Measurements from ENCODE around the gene ARHGAP24.
"Not testable (repeated sequence)": the region's sequence is repeated elsewhere in the genome, so short reads cannot be mapped to it uniquely, and the experiment has no call there.

Gene ARHGAP24

DNA sequence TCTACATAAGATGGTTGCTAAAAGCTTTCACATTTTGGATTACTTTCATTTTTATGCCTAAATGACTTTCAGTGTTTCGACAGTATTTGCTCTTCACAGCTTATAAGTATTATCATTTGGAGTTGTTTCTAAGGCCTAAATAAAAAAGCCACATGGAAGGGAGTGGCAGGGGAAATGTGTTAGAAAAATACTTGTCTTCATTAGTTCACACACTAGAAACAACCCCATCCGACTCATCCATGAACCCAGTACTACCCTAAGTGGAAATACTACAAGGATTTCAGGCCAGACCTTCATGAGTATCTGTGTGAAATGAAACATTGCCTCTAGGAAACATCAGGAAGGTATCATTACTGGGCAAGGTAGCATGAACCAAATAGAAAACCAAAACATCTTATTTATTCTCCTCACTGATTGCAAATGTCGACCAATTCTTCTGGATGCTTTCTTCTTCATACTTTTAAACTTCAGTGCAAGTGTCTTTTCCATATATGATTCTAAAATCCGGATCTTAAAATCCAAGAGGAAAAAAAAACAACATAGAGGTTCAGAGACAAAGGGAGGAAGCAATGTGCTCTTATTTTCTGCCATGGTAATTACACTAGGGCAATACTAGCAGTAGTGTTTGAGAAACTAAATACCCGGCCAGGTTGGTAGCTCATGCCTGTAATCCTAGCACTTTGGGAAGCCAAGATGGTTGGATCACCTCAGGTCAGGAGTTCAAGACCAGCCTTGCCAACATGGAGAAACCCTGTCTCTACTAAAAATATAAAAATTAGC, 349.4 kb downstream of the ARHGAP24 start:
- DNase-seq: no peak

GRCh38 chr4:85826060-85826678, 351.2 kb downstream of the ARHGAP24 start:
- DNase-seq: no peak

DNA sequence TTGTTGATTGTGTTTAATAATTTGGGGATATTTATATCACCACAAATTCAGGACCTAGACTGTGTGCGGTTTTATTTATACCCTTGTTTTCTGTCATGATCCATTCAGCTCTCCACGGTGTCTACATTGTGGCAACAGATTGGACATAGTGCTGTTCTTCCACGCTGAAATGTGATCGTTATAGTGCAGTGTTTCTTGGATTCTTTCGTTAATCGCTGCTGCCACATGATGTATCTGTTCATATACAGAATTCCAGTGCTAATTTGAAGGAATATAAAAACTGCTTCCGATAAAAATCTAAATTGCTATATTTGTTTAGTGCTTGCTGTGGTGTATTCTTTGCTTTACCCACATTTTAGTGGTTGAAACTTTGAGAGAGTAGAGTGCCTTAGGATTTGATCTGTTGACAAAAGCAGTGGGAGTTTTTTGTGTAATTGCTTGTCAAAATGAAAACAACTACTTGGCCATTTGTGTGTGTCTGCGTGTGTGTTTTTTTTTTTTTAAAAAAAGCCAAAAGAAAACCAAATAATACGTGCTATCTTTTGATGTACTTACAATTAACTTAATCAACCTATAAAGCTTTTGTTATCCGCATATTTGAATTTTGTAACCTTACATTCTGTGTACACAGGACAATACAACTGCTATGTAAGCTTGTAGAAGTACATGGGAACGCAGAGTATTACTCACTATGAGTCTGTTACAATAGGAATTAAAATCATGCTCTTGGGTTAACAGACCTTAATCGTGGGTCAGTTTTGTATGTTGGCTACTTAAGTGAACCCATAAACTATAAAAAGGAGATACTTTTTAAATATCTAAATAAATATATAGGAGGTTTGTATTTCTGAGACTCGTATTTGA, 353.3 kb downstream of the ARHGAP24 start:
- DNase-seq: no peak

DNA sequence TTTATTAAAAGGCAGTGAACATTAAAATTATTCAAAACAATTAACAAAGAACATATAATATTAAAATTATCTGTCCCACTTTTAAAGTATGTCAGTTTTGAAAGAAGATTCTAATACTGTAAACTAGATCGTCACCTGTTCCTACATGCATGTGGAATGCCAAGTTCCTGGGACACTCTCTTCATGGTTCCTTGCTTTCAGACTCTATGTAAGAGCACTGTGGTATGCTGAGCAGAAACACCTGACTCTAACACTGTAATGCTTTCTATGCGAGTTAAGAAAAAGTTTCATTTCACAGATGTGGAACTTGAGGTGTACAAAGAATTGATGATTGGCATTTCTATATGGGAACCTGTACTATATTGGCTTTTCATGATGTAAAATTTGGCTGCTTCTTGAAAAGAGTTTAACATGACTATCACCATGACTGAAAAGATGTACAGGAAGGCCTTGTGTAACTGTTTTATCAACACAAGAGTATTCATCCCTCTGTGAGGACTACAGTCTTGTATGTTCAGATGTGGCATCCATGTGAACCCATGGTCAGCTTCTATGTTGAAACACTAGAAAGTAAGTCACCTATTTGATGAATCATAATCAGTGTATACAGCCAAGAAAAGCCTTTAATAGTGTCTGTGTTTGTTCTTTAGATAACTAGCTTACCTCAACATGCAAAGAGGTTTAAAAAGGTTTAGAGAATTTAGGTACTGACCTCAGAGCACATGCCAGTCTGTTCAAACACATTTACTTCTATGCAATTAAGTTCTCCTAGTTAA, 354.5 kb downstream of the ARHGAP24 start:
- no peak for DNase-seq

DNA sequence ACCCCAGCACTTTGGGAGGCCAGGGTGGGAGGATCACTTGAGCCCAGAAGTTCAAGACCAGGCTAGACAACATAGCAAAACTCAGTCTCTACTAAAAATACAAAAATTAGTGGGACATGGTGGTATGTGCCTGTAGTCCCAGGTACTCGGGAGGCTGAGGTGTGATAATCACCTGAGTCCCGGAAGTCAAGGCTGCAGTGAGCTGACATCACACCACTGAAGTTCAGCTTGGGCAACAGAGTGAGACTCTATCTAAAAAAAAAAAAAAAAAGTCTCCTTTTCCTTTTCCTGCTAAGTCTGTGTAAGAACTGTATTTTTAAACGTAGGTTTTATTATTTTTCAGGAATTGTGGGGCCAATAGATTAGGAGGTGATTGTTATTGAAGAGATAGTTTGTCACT, 356.7 kb downstream of the ARHGAP24 start:
- no peak for DNase-seq

GRCh38 chr4:85833302-85833701, 358.4 kb downstream of the ARHGAP24 start:
- no peak for DNase-seq

GRCh38 chr4:85834934-85835333, 360.0 kb downstream of the ARHGAP24 start:
- no peak for DNase-seq

DNA sequence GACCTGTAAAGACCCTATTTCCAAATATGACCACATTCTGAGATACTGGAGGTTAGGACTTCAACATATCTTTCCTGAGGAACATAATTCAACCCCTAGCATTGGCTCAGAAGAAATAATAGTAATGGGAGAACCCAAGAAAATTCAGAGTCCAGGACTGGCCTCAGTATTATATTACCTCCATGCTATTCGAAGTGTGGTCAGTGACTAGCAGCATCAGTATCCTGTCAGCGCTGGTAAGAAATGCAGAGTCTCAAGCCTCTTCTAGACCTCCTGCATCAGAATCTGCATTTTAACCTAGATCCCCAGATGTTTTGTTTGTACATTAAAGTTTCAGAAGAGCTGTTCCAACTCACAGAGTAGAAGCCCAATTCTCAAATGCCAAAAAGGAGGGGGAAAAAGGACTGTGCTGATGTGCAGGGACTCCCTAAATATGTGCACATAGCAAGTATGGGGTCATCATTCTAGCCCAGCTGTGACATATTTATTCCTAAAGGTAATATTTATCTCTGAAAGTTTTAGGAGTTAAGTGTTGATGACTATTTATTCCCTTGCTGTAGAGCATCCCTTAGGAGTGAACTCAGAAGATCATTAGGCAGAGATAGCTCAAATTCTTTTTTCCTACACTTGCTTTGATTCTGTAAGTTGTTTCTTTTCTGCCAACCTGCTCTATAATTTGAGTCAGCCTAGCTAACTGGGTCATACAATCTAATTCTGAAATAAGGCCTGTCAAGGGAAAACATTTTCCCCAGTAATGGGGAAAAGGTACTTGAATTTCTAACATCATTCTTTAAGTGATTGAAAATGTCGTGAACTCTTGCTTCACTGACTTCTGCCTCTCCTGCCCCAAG, 361.9 kb downstream of the ARHGAP24 start:
- no peak for DNase-seq

DNA sequence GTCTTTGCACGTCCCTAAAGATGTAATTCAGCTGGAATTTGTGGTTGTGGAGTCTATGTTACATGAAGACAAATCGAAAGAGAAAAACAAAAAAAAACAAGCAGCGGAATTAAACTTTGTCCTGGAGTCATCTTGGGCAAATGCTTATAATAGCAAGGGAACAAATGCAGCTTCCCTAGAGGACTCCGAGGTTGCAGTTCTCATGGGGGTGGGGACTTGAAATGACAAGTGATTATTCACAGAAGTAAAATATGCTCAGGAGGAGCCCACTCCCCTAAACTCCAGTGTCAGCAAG, 362.4 kb downstream of the ARHGAP24 start:
- DNase-seq: no peak

DNA sequence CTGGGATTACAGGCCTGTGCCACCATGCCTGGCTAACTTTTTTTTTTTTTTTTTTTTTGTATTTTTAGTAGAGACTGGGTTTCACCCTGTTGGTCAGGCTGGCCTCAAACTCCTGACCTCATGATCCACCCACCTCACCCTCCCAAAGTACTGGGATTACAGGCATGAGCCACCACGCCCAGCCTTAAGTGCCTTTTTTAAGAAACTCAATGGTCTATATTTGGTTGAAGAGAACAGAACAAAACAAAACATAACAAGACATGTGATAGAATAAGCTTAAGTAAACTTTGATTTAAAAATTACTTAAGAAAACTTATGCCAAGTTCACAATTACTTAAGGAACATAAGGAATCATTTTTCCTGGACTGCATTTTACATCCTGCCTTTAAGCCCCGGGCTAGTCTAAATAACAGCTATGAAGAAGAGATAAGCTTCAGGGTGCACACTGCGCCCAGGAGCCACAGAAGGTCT, 365.1 kb downstream of the ARHGAP24 start:
- DNase-seq: not testable (repeated sequence)

DNA sequence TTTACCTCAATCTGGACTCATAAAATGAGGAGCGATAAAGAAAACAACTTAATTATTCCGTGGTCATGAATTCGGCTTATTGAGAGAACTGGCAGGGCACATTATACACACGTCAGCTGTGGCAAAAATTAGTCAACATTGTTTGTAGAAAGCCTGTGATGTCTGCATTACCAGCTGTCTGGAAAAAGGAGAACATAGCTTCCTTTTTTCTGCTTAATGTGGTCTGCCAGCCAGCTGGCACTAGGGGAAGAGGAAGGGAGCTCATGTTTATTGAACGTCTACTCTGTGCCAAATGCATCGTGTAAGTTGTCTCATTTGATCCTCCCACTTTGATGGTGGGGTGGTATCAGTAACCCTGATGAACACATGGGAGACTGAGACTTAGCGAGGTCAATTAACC, 367.6 kb downstream of the ARHGAP24 start:
- DNase-seq: no peak

DNA sequence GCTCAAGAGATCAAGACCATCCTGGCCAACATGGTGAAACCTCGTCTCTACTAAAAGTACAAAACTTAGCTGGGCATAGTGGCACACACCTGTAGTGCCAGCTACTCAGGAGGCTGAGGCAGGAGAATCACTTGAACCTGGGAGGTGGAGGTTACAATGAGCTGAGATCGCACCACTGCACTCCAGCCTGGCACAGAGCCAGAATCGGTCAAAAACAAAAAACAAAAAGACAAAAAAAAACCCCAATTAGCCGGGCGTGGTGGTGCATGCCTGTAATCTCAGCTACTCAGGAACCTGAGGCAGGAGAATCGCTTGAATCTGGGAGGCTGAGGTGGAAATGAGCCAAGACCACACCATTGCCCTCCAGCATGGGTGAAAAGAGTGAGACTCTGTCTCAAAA, 378.8 kb downstream of the ARHGAP24 start:
- not testable (repeated sequence) for DNase-seq

GRCh38 chr4:85854546-85854945, 379.6 kb downstream of the ARHGAP24 start:
- no peak for DNase-seq

DNA sequence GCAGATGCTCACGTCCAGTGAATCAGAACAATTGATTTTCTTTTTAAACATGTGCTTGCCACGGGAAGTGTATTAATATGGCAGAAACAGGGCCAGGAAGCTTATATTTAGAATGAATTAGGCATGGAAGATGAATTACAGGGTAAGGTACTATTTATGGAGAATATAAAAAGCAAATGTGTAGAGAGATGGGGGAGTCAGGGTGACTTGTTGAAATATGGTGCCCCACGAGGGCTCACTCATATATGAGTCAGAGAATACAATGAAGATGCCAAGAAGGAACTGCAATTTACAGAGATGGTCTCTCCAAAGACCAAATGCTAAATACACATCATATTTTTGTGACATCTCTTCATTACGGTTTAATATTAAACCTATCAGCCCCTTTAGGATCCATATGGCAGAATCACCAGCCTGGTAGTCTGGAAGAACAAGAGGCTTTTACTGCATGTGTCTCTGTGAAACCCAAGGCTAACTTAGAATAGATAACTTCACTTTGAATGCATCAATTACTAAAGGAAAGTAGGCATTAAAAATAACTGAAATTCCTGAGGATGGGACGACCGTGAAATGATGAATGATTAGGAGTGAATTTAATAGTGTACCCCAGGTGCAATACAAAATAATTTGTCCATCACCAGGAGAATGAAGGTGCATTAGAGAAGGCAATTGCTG, 385.3 kb downstream of the ARHGAP24 start:
- no peak for DNase-seq

DNA sequence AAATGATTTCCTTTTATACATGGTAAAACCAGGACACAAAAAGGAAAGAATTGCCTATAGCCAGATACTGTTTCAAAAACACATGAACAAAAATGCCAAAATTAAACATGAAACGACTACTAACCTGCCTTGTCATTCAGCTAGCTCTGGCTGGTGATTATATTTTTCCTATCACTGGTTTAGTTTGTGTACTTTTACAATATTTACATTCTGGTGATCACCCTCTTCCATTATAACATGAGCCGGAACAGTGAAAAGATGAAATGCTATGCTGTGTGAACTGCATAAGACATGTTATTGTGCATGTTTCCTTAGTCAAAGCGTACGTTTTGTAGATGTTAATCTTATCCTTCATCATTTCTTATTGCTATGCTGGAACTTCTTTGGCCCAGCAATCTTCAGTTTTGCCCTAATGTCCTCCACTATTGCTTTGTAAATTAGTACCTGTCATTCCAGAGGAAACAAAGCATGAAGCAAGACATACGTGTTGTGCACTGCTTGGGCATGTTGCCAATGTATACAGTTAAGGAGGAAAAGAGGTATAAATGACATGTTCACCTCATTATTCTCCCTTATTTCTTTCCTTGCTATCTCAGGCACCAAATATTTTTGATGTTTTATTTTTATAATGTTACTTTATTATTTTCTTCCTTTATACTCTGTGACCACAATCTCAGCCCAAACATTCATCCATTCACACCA, 386.3 kb downstream of the ARHGAP24 start:
- DNase-seq: no peak

- no peak for DNase-seq
These were observed 387.9 kb downstream of the ARHGAP24 start for GRCh38 chr4:85862896-85863295.

DNA sequence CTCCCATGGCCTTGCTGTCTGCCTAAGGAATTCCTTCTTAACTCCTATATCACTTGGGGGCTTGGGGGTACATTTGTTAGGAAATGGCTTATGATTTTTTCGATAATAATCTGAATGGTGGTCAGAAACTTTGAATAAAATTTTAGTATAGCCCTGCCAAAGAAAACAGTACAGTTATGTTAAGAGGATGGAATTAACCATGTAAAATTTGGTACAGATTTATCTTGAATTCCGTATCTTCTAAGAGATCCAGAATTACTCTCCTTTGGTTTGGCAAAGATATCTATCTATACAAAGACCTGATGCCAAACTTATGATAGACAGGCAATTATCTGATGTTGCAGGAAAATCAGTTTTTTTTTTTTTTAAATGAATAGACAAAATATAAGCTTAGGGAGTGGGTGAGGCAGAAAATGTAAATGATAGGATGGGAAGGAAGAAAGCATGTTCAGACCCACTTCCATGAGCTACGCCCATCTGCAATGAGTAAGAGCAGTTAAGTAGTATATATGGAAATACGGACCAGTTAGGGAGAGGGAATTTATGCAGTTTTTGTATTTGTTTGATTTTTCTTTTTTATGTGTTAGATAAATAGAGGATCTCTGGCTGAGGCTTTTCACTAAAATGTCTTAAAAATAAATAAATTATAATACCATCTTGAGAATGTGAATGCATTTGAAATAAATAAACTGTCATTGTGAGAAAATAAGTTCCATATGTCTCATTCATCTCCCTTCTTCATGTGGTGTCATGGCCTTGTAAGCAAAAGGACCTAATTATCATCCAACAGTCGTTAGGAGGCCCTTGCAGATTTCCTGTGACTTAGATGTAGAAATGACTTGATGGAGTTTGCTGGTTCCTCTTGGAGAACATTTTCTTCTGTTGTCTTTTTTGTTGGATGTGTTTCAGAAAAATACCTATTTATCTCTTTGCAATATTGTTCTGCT, 389.6 kb downstream of the ARHGAP24 start:
- no peak for DNase-seq

- no peak for DNase-seq
These were observed 390.3 kb downstream of the ARHGAP24 start for GRCh38 chr4:85865256-85865655.

- DNase-seq: no peak
These were observed 391.6 kb downstream of the ARHGAP24 start for GRCh38 chr4:85866508-85866907.

- DNase-seq: no peak
These were observed 392.3 kb downstream of the ARHGAP24 start for GRCh38 chr4:85867271-85867670.
